CD4-positive, alpha-beta memory T cell (primary cell): Measurements from ENCODE around the gene FRS3. TPM values are rescaled to one million over a fixed set of nuclear protein-coding genes. Genes with fewer than 3 reads are reported as not detected.
A peak's percentile ranks its signal among the peaks of the same experiment; 100 is the strongest.

ENCODE experiments used
- CTCF ChIA-PET: fragments of 350-600 bp; sonication (Branson Sonifier 250); formaldehyde crosslinking; loops from one replicate; lab custom pipeline; 2021; ENCODE audit warnings: inconsistent platforms; ENCODE audit not compliant: partially characterized antibody; lab: Charles Lee
- POLR2A ChIA-PET: fragments of 350-600 bp; sonication (Branson Sonifier 250); formaldehyde crosslinking; loops from one replicate; lab custom pipeline; 2021; ENCODE audit not compliant: partially characterized antibody; lab: Charles Lee
- DNase-seq, 5 donors: peaks; one replicate each; pipeline versions ENCODE4 v3.0.0 to v3.0.0-alpha.2; 2020 to 2022; ENCODE audit warnings: mixed read lengths in 1 of 5
- H3K27ac ChIP-seq: one replicate; pipeline ENCODE4 v1.7.0; 2013; ENCODE audit warnings: low read depth, low read length
- H3K27me3 ChIP-seq: 2 replicates; pipeline ENCODE4 v1.7.0; 2013; ENCODE audit warnings: mild to moderate bottlenecking, low read length, moderate library complexity; ENCODE audit not compliant: insufficient read depth
- H3K36me3 ChIP-seq: 2 replicates; pipeline ENCODE4 v1.7.0; 2013; ENCODE audit warnings: mild to moderate bottlenecking, low read length, moderate library complexity; ENCODE audit not compliant: insufficient read depth
- H3K4me1 ChIP-seq: 2 replicates; pipeline ENCODE4 v1.7.0; 2013; ENCODE audit warnings: mild to moderate bottlenecking, low read length, moderate library complexity; ENCODE audit not compliant: insufficient read depth
- H3K4me3 ChIP-seq, 2 donors: one replicate each; pipeline ENCODE4 v1.7.0; 2013; ENCODE audit warnings: low read length in 2 of 2, mild to moderate bottlenecking in 1 of 2
- H3K9me3 ChIP-seq, 2 donors: one replicate each; pipeline ENCODE4 v1.7.0; 2013; ENCODE audit warnings: low read length in 2 of 2, control low read depth in 1 of 2; ENCODE audit not compliant: control insufficient read depth in 1 of 2
- H3K27ac Mint-ChIP-seq, 7 donors: one replicate each; pipeline ENCODE4 v1.8.0; 2020 to 2021; ENCODE audit warnings: mixed read lengths in 7 of 7, mild to moderate bottlenecking in 6 of 7, inconsistent platforms in 3 of 7, moderate library complexity in 3 of 7
- H3K27me3 Mint-ChIP-seq, 2 donors: one replicate each; pipeline ENCODE4 v1.8.0; 2020 to 2021; ENCODE audit warnings: mixed read lengths in 2 of 2
- H3K36me3 Mint-ChIP-seq, 2 donors: one replicate each; pipeline ENCODE4 v1.8.0; 2020 to 2021; ENCODE audit warnings: mixed read lengths in 2 of 2, inconsistent platforms in 1 of 2, mild to moderate bottlenecking in 1 of 2
- H3K4me1 Mint-ChIP-seq, 4 donors: one replicate each; pipeline ENCODE4 v1.8.0; 2020 to 2021; ENCODE audit warnings: mixed read lengths in 4 of 4, mild to moderate bottlenecking in 1 of 4
- H3K4me3 Mint-ChIP-seq, 8 donors: one replicate each; pipeline ENCODE4 v1.8.0; 2020 to 2021; ENCODE audit warnings: mixed read lengths in 8 of 8, mild to moderate bottlenecking in 7 of 8, moderate library complexity in 6 of 8, inconsistent platforms in 3 of 8
- H3K9me3 Mint-ChIP-seq, 8 donors: one replicate each; pipeline ENCODE4 v1.8.0; 2020 to 2021; ENCODE audit warnings: mixed read lengths in 8 of 8, mild to moderate bottlenecking in 5 of 8, inconsistent platforms in 3 of 8, moderate library complexity in 1 of 8
- intact Hi-C: fragments of 100-400 bp; cut with micrococcal nuclease; formaldehyde crosslinking; loops from one replicate; pipeline ENCODE4 v1.15.1; 2023
- polyA plus RNA-seq, 2 donors: library from polyadenylated mRNA; unstranded; fragments of 300-500 nt; fragmentation: Illumina TruSeq; gene quantifications; one replicate each; pipeline ENCODE4 v1.2.3, GENCODE V29; 2021
- total RNA-seq, 2 experiments: library from RNA; stranded (reverse); gene quantifications; one replicate each; pipeline ENCODE4 v1.2.3, GENCODE V29; 2021

The FRS3 gene
- total and polyA plus RNA-seq, 4 experiments from 2014 or later, result 2.2 to 10.0 (median 5.8) TPM

DNA sequence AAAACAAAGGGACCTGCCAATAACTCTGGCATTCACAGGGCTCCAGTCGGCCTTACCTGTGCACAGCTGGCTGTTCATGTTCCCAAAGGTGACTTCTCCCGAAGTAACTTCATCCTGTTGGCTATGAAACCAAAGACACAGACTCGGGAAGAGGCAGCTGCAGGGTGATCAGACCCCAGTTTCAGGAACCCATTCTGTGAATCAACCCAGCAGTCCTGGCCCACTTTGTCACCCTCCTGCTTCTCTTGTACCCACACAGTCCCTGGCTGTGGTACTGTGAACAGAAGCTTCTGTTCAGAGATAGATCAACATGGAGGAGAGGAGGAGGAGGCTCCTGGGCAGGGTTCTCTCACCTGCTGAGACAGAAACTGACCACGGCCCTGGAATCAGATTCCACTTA lies 23.8 kb downstream of the FRS3 start:
- POLR2A ChIA-PET, result no interaction called here
- DNase-seq, result no peak
- Mint-ChIP-seq H3K4me1 (no peaks in the 10 kb centered on the region), H3K27me3 (no peaks in the 10 kb centered on the region), H3K4me3 (no peak overlapping the region), H3K9me3 (no peaks in the 10 kb centered on the region), H3K27ac (peak overlapping the region in 1 of 7 donors; percentile 36), H3K36me3 (no peaks in the 10 kb centered on the region)
- Histone ChIP-seq H3K4me1 (no peaks in the 10 kb centered on the region), H3K4me3 (no peak overlapping the region), H3K36me3 (no peaks in the 10 kb centered on the region), H3K9me3 (no peaks in the 10 kb centered on the region), H3K27ac (no peak overlapping the region), H3K27me3 (no peaks in the 10 kb centered on the region)
- intact Hi-C loops, result no loop called here
- CTCF ChIA-PET, result no interaction called here

DNA sequence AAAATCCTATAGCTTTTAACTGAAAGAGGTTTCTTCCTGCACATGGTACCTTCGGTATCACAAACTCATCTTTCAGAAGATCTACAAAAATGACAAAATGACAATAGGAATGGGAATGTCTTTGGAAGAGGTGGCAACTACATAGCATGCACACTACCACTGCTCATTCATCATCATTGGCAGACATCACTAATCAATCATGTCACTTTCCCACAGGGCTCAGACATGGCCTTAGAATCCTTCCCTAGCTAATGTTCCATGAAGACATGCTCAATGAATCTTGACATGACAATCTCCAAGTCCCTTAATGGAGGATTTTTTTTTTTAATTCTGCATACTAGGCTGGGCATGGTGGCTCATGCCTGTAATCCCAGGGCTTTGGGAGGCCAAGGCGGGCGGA lies 29.3 kb downstream of the FRS3 start:
- Histone ChIP-seq H3K4me3 (no peak overlapping the region), H3K4me1 (no peaks in the 10 kb centered on the region), H3K27me3 (no peaks in the 10 kb centered on the region), H3K36me3 (no peaks in the 10 kb centered on the region), H3K9me3 (no peaks in the 10 kb centered on the region), H3K27ac (no peak overlapping the region)
- POLR2A ChIA-PET, result no interaction called here
- Mint-ChIP-seq H3K36me3 (no peaks in the 10 kb centered on the region), H3K4me1 (no peaks in the 10 kb centered on the region), H3K4me3 (no peak overlapping the region), H3K9me3 (no peaks in the 10 kb centered on the region), H3K27ac (no peak overlapping the region), H3K27me3 (peaks cover 0 to 2% of the 10 kb centered on the region in 2 donors)
- no peak for DNase-seq
- intact Hi-C loops, result no loop called here
- CTCF ChIA-PET, result interaction anchor here (1.2 kb wide), 1 partner anchor 25 kb away, joined by 3 read pairs; no protein-coding TSS in a partner anchor

DNA sequence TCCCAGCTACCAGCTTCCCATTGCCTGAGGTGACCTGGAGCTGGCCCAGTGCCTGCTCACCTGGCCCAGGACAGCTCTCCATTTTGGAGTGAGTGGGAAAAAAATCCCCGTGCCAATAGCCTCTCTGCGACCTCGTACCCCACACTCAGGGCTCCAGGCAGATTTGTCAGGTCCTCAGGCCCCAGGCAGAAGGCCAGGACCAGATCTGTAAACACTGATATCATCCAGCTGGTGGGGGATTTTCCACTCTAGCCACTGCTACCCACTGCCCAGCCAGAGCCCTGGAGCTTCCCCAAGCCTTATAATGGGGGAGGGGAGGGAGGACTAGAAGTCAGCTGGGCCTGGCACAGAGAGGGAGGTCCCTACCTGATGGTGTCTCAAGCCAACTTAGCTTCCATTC lies 31.2 kb downstream of the FRS3 start:
- intact Hi-C loops, result no loop called here
- Histone ChIP-seq H3K36me3 (no peaks in the 10 kb centered on the region), H3K4me3 (no peak overlapping the region), H3K9me3 (no peaks in the 10 kb centered on the region), H3K27ac (no peak overlapping the region), H3K27me3 (no peaks in the 10 kb centered on the region), H3K4me1 (no peaks in the 10 kb centered on the region)
- H3K9me3 Mint-ChIP-seq, result no peaks in the 10 kb centered on the region
- POLR2A ChIA-PET, result no interaction called here
- no peak overlapping the region for H3K27ac Mint-ChIP-seq
- no peak overlapping the region for H3K4me3 Mint-ChIP-seq
- CTCF ChIA-PET, result no interaction called here
- H3K36me3 Mint-ChIP-seq, result no peaks in the 10 kb centered on the region
- peaks cover 0 to 2% of the 10 kb centered on the region in 2 donors for H3K27me3 Mint-ChIP-seq
- H3K4me1 Mint-ChIP-seq, result no peaks in the 10 kb centered on the region
- no peak for DNase-seq

DNA sequence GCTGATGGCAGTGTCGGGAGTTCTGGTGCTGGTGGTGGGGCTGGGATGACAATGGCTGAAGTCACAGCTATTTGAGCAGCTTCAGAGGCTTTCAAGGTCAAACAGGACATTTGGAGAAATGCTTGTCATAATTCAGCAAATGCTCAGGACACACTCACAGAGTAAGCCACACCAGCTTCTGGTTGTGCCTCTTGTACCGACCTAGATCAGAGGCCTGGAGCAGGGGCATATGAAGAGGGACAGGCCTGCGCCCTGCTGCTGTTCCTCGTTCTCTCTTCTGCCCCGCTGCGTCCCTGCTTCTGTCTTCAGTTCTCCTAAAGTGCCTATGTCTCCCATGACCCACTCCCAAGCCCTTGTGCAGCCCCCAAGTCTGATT lies 31.6 kb downstream of the FRS3 start:
- no peaks in the 10 kb centered on the region for H3K36me3 ChIP-seq
- POLR2A ChIA-PET, result no interaction called here
- no peak overlapping the region for H3K27ac ChIP-seq
- no peaks in the 10 kb centered on the region for H3K27me3 ChIP-seq
- no peaks in the 10 kb centered on the region for H3K9me3 ChIP-seq
- Mint-ChIP-seq H3K27ac (no peak overlapping the region), H3K27me3 (peaks cover 0 to 2% of the 10 kb centered on the region in 2 donors), H3K4me1 (no peaks in the 10 kb centered on the region), H3K9me3 (no peaks in the 10 kb centered on the region), H3K4me3 (no peak overlapping the region), H3K36me3 (no peaks in the 10 kb centered on the region)
- DNase-seq, result no peak
- intact Hi-C loops, result no loop called here
- CTCF ChIA-PET, result no interaction called here
- no peaks in the 10 kb centered on the region for H3K4me1 ChIP-seq
- no peak overlapping the region for H3K4me3 ChIP-seq

DNA sequence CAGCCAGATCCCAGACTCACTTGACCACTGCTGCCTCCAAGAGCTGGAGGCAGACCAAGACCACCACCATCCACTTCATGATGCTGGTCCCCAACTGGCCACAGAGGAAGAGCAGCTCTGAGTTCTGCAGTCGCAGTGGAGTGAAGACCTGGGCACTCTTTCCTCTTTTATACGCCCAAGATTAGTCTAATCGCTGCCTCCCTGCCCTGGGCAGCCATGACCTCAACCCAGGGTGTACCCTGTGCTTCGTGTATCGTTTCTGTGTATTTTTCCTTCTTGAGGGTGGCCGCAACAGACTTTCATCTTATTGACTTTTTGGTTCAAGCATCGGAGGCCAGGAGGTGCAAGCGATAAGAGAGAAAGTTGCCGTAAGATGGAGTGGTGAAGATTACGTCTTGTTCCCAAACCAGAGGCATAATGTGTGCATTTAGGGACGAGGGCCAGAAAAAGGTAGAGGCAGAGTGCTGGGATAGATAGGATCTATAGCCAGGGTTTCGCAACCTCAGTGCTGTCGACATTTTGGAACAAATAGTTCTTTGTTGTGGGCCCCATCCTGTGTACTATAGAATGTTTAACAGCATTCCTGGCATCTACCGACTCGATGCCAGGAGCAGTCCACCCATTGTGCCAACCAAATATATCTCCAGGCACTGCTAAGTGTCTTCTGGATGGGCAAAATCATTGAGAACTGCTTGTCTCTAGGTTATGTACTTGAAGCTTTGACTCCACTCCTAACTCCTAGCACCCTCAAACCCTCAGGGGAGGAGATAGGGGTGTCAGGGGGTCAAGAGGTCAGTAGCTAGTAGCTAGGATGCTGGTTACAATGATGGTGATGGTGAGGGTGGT lies 32.2 kb downstream of the FRS3 start, which contains the start of gene PGC:
TSS of gene PGC (minus strand) at position 142 of the 846 bp plus-strand sequence. CDS start at position 79, 63 bp downstream.
- intact Hi-C loops, result no loop called here
- H3K27me3 Mint-ChIP-seq, result peaks cover 0 to 2% of the 10 kb centered on the region in 2 donors

DNA sequence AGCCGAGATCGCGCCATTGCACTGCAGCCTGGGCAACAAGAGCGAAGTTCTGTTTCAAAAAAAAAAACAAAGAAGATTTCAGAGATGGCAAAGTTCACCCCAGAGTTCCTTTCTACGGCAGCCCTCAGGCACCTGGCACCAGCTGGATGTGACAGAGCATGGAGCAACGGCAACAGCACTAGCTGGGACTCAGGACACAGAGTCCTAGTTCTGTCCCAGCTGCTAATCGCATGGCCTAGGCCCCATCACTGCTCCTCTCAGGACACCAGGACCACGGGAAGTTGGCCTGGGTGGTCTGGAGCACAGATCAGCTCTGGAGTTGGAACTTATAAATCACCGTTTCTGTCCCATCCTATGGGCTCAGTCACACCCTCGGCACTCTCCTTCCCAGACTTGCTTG lies 33.6 kb downstream of the FRS3 start:
- no peak overlapping the region for H3K4me3 Mint-ChIP-seq
- H3K27ac ChIP-seq, result no peak overlapping the region
- H3K36me3 ChIP-seq, result no peaks in the 10 kb centered on the region
- H3K4me3 ChIP-seq, result no peak overlapping the region
- H3K27ac Mint-ChIP-seq, result no peak overlapping the region
- intact Hi-C loops, result no loop called here
- CTCF ChIA-PET, result no interaction called here
- no peaks in the 10 kb centered on the region for H3K4me1 ChIP-seq
- POLR2A ChIA-PET, result no interaction called here
- H3K27me3 ChIP-seq, result no peaks in the 10 kb centered on the region
- peaks cover 0 to 2% of the 10 kb centered on the region in 2 donors for H3K27me3 Mint-ChIP-seq
- H3K4me1 Mint-ChIP-seq, result no peaks in the 10 kb centered on the region
- no peak for DNase-seq
- no peaks in the 10 kb centered on the region for H3K36me3 Mint-ChIP-seq
- no peaks in the 10 kb centered on the region for H3K9me3 Mint-ChIP-seq
- H3K9me3 ChIP-seq, result no peaks in the 10 kb centered on the region

More for the DNA sequence above, 32.2 kb downstream of the FRS3 start, which contains the start of gene PGC:
- Histone ChIP-seq H3K4me3 (no peak within 1 kb of the TSS), H3K4me1 (no peaks in the 10 kb centered on the region), H3K27ac (no peak within 1 kb of the TSS), H3K9me3 (no peaks in the 10 kb centered on the region), H3K36me3 (no peaks in the 10 kb centered on the region), H3K27me3 (no peaks in the 10 kb centered on the region)
- Mint-ChIP-seq H3K36me3 (no peaks in the 10 kb centered on the region), H3K27ac (no peak within 1 kb of the TSS), H3K4me3 (no peak within 1 kb of the TSS), H3K9me3 (no peaks in the 10 kb centered on the region), H3K4me1 (no peaks in the 10 kb centered on the region)
- ChIA-PET POLR2A (no interaction called here), CTCF (no interaction called here)
- no peak for DNase-seq

DNA sequence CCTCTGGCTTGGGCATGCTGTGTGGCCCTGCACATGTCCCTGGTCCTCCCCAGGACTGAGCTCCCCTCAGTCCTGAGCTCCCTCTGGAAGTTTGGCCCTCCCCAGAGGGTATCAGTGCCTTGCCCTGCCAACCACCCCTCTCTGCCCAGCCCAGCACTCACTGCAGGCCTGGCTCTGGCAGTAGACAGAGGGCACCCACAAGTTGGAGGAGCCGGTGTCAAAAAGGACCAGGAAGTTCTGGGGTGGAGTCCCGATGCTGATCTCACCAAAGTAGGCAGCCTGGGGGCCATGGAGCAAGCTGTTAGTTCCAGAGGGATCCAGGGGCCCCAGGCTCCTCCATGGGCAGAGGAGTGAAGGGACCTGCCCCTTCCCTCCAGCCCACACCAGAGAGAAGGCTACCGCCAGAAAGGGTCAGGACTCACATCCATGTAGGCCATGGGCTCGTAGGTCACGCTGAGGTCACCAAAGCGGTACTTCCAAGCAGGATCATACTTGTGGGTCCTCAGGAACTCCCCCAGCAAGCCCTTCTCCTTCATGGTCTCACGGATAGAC lies 35.4 kb downstream of the FRS3 start:
- Mint-ChIP-seq H3K9me3 (no peaks in the 10 kb centered on the region), H3K36me3 (no peaks in the 10 kb centered on the region), H3K4me1 (no peaks in the 10 kb centered on the region), H3K27me3 (no peaks in the 10 kb centered on the region), H3K4me3 (no peak overlapping the region), H3K27ac (no peak overlapping the region)
- H3K27ac ChIP-seq, result no peak overlapping the region
- CTCF ChIA-PET, result no interaction called here
- POLR2A ChIA-PET, result no interaction called here
- H3K4me1 ChIP-seq, result no peaks in the 10 kb centered on the region
- intact Hi-C loops, result no loop called here
- no peaks in the 10 kb centered on the region for H3K27me3 ChIP-seq
- no peaks in the 10 kb centered on the region for H3K9me3 ChIP-seq
- no peak for DNase-seq
- H3K36me3 ChIP-seq, result no peaks in the 10 kb centered on the region
- no peak overlapping the region for H3K4me3 ChIP-seq
